Type B pancreatic cell (in vitro differentiated cells): ENCODE data around the gene ATL1. TPM values are rescaled to one million over a fixed set of nuclear protein-coding genes. Genes with fewer than 3 reads are reported as not detected.

Experiments used
- DNase-seq: peaks from one replicate; pipeline ENCODE4 v3.0.0; 2021; ENCODE audit warnings: mixed read lengths; ENCODE audit not compliant: unreplicated experiment; ENCODE audit errors: extremely low spot score
- H3K27ac Mint-ChIP-seq: 2 replicates; pipeline ENCODE4 v1.8.0; 2021; ENCODE audit warnings: mild to moderate bottlenecking, mixed read lengths
- H3K27me3 Mint-ChIP-seq: 2 replicates; pipeline ENCODE4 v1.8.0; 2021; ENCODE audit warnings: mixed read lengths
- H3K36me3 Mint-ChIP-seq: 2 replicates; pipeline ENCODE4 v1.8.0; 2021; ENCODE audit warnings: mixed read lengths
- H3K4me1 Mint-ChIP-seq: one replicate; pipeline ENCODE4 v1.8.0; 2021; ENCODE audit warnings: mixed read lengths; ENCODE audit not compliant: unreplicated experiment
- H3K4me3 Mint-ChIP-seq: 2 replicates; pipeline ENCODE4 v1.8.0; 2021; ENCODE audit warnings: mild to moderate bottlenecking, mixed read lengths
- H3K9me3 Mint-ChIP-seq: 2 replicates; pipeline ENCODE4 v1.8.0; 2021; ENCODE audit warnings: mixed read lengths
- CTCF ChIP-seq: fragments of 200-600 bp; sonication (generic); conservative IDR thresholded peaks from 2 replicates; pipeline ENCODE4 v1.5.0; 2021; ENCODE audit warnings: antibody characterized with exemption, mild to moderate bottlenecking
- total RNA-seq: library from RNA; stranded (reverse); gene quantifications from 2 replicates; pipeline ENCODE4 v1.2.1, GENCODE V29; 2021; ENCODE audit warnings: low replicate concordance

Gene ATL1
- total RNA-seq, 1 donor from 2014 or later = 5.7 TPM

- Mint-ChIP-seq H3K4me3 (no peak overlapping the region), H3K27me3 (no peaks in the 10 kb centered on the region), H3K36me3 (no peaks in the 10 kb centered on the region), H3K4me1 (no peaks in the 10 kb centered on the region), H3K9me3 (no peaks in the 10 kb centered on the region), H3K27ac (no peak overlapping the region)
- DNase-seq = no peak
- no peak for TF ChIP-seq CTCF
Observed at GRCh38 chr14:50605766-50606165, 45.8 kb downstream of the ATL1 start.

GRCh38 chr14:50606468-50606867, 46.5 kb downstream of the ATL1 start:
- no peaks in the 10 kb centered on the region for H3K4me1 Mint-ChIP-seq
- H3K9me3 Mint-ChIP-seq = no peaks in the 10 kb centered on the region
- no peak overlapping the region for H3K27ac Mint-ChIP-seq
- H3K27me3 Mint-ChIP-seq = no peaks in the 10 kb centered on the region
- no peak for TF ChIP-seq CTCF
- H3K36me3 Mint-ChIP-seq = no peaks in the 10 kb centered on the region
- no peak for DNase-seq
- no peak overlapping the region for H3K4me3 Mint-ChIP-seq

- no peaks in the 10 kb centered on the region for H3K27me3 Mint-ChIP-seq
- no peaks in the 10 kb centered on the region for H3K9me3 Mint-ChIP-seq
- H3K27ac Mint-ChIP-seq = no peak overlapping the region
- no peak for TF ChIP-seq CTCF
- no peak overlapping the region for H3K4me3 Mint-ChIP-seq
- DNase-seq = no peak
- no peaks in the 10 kb centered on the region for H3K4me1 Mint-ChIP-seq
- H3K36me3 Mint-ChIP-seq = no peaks in the 10 kb centered on the region
Observed at GRCh38 chr14:50607181-50607580, 47.2 kb downstream of the ATL1 start.

DNA sequence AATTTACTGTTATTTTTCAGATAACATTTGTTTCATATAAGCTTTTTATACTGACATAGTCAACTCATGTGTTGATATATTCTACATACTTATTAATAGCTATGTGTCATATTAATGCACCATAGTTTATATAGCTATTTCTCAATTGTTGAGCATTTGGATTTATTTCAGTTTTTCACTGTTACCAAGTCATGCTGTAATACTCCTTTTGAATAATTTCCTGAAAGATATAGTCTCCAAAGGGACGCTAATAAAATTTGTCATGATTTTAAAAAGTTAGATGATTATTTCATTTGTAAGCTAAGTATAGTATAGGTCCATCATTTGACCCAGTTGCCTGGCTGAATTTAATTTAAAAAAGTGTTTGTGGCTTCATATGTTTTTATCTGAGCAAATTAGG, 47.8 kb downstream of the ATL1 start:
- TF ChIP-seq CTCF = no peak
- H3K9me3 Mint-ChIP-seq = no peaks in the 10 kb centered on the region
- H3K27ac Mint-ChIP-seq = no peak overlapping the region
- no peak for DNase-seq
- no peaks in the 10 kb centered on the region for H3K36me3 Mint-ChIP-seq
- no peaks in the 10 kb centered on the region for H3K27me3 Mint-ChIP-seq
- H3K4me3 Mint-ChIP-seq = no peak overlapping the region
- H3K4me1 Mint-ChIP-seq = no peaks in the 10 kb centered on the region

- no peak overlapping the region for H3K27ac Mint-ChIP-seq
- no peak for DNase-seq
- no peak for TF ChIP-seq CTCF
- no peaks in the 10 kb centered on the region for H3K4me1 Mint-ChIP-seq
- no peak overlapping the region for H3K4me3 Mint-ChIP-seq
- H3K27me3 Mint-ChIP-seq = no peaks in the 10 kb centered on the region
- no peaks in the 10 kb centered on the region for H3K36me3 Mint-ChIP-seq
- H3K9me3 Mint-ChIP-seq = no peaks in the 10 kb centered on the region
Observed at GRCh38 chr14:50608302-50608851, 48.4 kb downstream of the ATL1 start.

- Mint-ChIP-seq H3K36me3 (peaks cover 2% of the 10 kb centered on the region), H3K27ac (no peak overlapping the region), H3K27me3 (no peaks in the 10 kb centered on the region), H3K9me3 (no peaks in the 10 kb centered on the region), H3K4me1 (no peaks in the 10 kb centered on the region), H3K4me3 (no peak overlapping the region)
- no peak for TF ChIP-seq CTCF
- no peak for DNase-seq
Observed at GRCh38 chr14:50610465-50610864, 50.5 kb downstream of the ATL1 start.
